ENCODE measurements around the gene SEMA6C. TPM values are rescaled to one million over a fixed set of nuclear protein-coding genes. Genes with fewer than 3 reads are reported as not detected.
A peak's percentile ranks its signal among the peaks of the same experiment; 100 is the strongest.

SEMA6C gene
- total RNA-seq, 4 donors from 2014 or later = 2.5 to 24.6 (median 16.6) TPM

DNA sequence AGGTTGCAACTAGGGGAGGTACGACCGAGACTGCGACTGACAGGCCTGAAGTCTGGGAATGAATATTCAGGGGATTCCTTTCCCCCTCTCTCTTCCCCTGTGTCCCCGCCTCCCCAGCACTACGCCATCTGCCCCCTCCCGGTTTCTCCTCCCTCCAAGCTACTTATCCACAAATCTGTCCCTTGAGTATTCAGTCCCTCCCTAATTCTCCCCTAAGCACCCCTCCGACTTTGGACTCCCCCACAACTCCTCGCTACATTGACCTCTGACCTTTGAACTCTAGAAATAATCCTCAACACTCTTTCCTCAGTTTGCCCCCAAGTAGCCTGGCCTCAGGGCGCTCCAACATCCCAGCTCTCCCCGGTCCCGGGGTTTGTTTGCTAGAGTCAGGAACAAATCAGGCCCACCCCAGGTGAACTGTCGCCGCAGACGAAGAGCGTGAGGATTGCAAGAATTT is 18.9 kb upstream of the SEMA6C start:
- Histone ChIP-seq H3K27me3 (no peaks in the 10 kb centered on the region), H3K9me3 (no peaks in the 10 kb centered on the region), H3K36me3 (peaks cover 0 to 36% (median 0%) of the 10 kb centered on the region in 3 donors), H3K4me1 (peaks cover 0 to 19% (median 8%) of the 10 kb centered on the region in 4 donors), H3K27ac (peak overlapping the region; percentile 79 to 84 (median 82)), H3K4me3 (peak overlapping the region; percentile 74 to 88 (median 77))
- TF ChIP-seq, protein P1, sequence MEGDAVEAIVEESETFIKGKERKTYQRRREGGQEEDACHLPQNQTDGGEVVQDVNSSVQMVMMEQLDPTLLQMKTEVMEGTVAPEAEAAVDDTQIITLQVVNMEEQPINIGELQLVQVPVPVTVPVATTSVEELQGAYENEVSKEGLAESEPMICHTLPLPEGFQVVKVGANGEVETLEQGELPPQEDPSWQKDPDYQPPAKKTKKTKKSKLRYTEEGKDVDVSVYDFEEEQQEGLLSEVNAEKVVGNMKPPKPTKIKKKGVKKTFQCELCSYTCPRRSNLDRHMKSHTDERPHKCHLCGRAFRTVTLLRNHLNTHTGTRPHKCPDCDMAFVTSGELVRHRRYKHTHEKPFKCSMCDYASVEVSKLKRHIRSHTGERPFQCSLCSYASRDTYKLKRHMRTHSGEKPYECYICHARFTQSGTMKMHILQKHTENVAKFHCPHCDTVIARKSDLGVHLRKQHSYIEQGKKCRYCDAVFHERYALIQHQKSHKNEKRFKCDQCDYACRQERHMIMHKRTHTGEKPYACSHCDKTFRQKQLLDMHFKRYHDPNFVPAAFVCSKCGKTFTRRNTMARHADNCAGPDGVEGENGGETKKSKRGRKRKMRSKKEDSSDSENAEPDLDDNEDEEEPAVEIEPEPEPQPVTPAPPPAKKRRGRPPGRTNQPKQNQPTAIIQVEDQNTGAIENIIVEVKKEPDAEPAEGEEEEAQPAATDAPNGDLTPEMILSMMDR (IDR thresholded peaks at IDR 0.05) = no peak
- no peak for TF ChIP-seq POLR2A (IDR thresholded peaks at IDR 0.05)
- DNase-seq = peak in 2 of 3 donors; percentile 59 to 61

DNA sequence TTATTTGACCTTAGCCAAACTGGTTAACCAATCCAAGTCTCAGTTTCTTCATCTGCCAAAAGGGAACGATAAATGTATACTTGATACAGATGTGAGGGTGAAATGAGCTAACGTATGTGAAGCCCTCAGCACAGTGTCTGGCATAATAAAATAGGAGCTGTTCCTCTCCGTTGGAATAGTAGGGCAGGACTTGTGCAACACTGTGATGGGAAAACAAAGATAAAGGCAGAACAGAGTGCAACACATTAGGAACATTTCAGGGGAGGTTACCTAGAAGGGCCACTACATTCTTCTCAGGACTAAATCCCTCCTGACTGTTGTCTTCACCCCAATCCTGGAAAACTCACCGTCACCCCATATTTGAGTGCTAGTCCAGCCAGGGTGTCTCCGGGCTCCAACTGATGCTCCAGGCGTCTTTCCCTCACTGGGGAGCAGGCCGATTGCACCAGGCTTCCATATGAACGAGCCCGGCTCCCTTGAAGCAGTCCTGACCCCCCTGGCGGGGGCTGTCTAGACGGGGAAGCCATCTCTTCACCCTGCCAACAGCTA is 18.4 kb upstream of the SEMA6C start:
- Histone ChIP-seq H3K4me3 (peak overlapping the region; percentile 74 to 88 (median 77)), H3K4me1 (peaks cover 0 to 19% (median 8%) of the 10 kb centered on the region in 4 donors), H3K27ac (peak overlapping the region; percentile 79 to 84 (median 82)), H3K9me3 (no peaks in the 10 kb centered on the region), H3K36me3 (peaks cover 0 to 33% (median 0%) of the 10 kb centered on the region in 3 donors), H3K27me3 (no peaks in the 10 kb centered on the region)
- DNase-seq = no peak
- TF ChIP-seq POLR2A (IDR thresholded peaks at IDR 0.05) = no peak
- TF ChIP-seq, protein P1 (IDR thresholded peaks at IDR 0.05) = no peak

DNA sequence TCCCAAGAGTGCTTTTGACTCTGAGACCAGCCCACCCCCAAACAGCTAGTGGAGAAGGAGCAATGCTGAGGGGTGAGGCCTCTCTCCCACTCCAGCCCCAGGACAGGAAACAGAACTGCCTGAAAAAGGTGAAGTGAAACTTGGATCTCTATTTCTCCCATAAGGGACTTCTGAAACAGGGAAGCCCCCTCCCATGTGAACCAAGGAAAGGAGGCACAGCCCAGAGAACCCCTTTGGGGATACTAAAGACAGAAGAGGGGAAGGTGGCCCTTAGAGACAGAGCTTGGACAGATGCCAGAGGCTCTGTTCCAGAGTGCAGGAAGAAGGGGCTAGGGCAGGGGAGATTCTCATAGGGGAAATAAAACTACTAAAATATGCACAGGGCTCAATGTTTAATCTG is 12.9 kb upstream of the SEMA6C start:
- H3K4me3 ChIP-seq = no peak overlapping the region
- H3K27me3 ChIP-seq = no peaks in the 10 kb centered on the region
- no peaks in the 10 kb centered on the region for H3K9me3 ChIP-seq
- no peak overlapping the region for H3K27ac ChIP-seq
- peaks cover 0 to 10% (median 0%) of the 10 kb centered on the region in 4 donors for H3K4me1 ChIP-seq
- no peak for DNase-seq
- no peak for TF ChIP-seq POLR2A (IDR thresholded peaks at IDR 0.05)
- TF ChIP-seq, protein P1 (IDR thresholded peaks at IDR 0.05) = no peak
- peaks cover 0 to 30% (median 0%) of the 10 kb centered on the region in 3 donors for H3K36me3 ChIP-seq

DNA sequence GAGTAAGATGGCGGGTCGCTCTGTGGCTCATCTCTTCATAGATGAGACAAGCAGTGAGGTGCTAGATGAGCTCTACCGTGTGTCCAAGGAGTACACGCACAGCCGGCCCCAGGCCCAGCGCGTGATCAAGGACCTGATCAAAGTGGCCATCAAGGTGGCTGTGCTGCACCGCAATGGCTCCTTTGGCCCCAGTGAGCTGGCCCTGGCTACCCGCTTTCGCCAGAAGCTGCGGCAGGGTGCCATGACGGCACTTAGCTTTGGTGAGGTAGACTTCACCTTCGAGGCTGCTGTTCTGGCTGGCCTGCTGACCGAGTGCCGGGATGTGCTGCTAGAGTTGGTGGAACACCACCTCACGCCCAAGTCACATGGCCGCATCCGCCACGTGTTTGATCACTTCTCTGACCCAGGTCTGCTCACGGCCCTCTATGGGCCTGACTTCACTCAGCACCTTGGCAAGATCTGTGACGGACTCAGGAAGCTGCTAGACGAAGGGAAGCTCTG is 12.4 kb upstream of the SEMA6C start:
- Histone ChIP-seq H3K4me3 (no peak overlapping the region), H3K27me3 (no peaks in the 10 kb centered on the region), H3K9me3 (no peaks in the 10 kb centered on the region), H3K36me3 (peaks cover 0 to 30% (median 0%) of the 10 kb centered on the region in 3 donors), H3K27ac (peak overlapping the region in 2 of 4 donors; percentile 22 to 47), H3K4me1 (peaks cover 0 to 7% (median 0%) of the 10 kb centered on the region in 4 donors)
- DNase-seq = no peak
- no peak for TF ChIP-seq POLR2A (IDR thresholded peaks at IDR 0.05)
- TF ChIP-seq, protein P1 (IDR thresholded peaks at IDR 0.05) = no peak

DNA sequence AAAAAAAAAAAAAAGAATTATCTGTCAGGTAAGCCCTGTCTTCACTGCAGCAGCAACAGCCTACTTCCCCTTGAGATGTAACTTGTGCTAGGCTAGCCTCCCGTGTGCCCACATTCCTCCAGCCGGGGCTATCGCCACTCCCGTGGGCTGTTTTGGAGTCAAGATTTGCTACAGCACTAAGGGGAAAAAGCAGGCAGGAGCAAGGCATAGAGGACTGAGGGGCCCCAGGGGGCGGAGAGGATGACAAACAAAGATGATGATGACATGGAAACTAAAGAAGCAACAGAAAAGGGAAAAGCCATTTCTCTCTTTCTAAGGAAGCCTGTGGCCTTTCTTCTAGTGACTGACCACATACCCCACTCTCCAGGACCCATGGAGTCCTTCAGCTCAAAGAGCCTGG is 11.9 kb upstream of the SEMA6C start:
- Histone ChIP-seq H3K36me3 (peaks cover 0 to 30% (median 0%) of the 10 kb centered on the region in 3 donors), H3K4me1 (peaks cover 0 to 7% (median 0%) of the 10 kb centered on the region in 4 donors), H3K9me3 (no peaks in the 10 kb centered on the region), H3K27ac (peak overlapping the region in 1 of 4 donors; percentile 79), H3K27me3 (no peaks in the 10 kb centered on the region), H3K4me3 (peak overlapping the region in 1 of 4 donors; percentile 45)
- no peak for DNase-seq
- TF ChIP-seq POLR2A (IDR thresholded peaks at IDR 0.05) = no peak
- TF ChIP-seq, protein P1 (IDR thresholded peaks at IDR 0.05) = no peak
